ENCODE results near the gene CCNJL.

DNA sequence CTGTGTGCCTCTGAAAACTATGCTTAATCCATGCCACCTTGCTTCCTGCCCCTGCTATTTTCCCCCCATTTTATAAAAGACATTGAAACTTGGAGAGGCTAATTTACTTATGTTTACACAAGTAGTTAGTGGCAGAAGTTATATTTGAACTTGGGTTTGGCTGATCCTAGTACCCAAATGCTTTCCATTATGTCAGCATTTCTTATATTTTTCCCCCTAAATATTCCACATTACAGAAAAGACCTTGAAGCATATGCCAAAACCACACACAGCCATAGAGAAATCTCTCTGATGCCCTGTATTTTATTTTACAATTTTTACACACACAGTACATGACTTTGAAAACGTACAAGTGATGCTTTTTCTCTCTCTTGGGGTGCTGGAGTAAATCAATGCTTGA is 46.9 kb upstream of the CCNJL start:
- TF ChIP-seq RAD21 (conservative IDR thresholded peaks at IDR 0.05 in 1 of 2, IDR thresholded peaks at IDR 0.05 in 1 of 2) (no peak), BHLHE40 (IDR thresholded peaks at IDR 0.05; ENCODE audit: low read depth, low read length) (no peak), RFX5 (IDR thresholded peaks at IDR 0.05) (no peak), POLR2AphosphoS2 (conservative IDR thresholded peaks at IDR 0.05; ENCODE audit: low read length) (no peak), POLR2A (IDR thresholded peaks at IDR 0.05; ENCODE audit: low read length) (no peak)
- TF ChIP-seq, protein P1, sequence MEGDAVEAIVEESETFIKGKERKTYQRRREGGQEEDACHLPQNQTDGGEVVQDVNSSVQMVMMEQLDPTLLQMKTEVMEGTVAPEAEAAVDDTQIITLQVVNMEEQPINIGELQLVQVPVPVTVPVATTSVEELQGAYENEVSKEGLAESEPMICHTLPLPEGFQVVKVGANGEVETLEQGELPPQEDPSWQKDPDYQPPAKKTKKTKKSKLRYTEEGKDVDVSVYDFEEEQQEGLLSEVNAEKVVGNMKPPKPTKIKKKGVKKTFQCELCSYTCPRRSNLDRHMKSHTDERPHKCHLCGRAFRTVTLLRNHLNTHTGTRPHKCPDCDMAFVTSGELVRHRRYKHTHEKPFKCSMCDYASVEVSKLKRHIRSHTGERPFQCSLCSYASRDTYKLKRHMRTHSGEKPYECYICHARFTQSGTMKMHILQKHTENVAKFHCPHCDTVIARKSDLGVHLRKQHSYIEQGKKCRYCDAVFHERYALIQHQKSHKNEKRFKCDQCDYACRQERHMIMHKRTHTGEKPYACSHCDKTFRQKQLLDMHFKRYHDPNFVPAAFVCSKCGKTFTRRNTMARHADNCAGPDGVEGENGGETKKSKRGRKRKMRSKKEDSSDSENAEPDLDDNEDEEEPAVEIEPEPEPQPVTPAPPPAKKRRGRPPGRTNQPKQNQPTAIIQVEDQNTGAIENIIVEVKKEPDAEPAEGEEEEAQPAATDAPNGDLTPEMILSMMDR (IDR thresholded peaks at IDR 0.05): no peak
- TF ChIP-seq, protein P2, sequence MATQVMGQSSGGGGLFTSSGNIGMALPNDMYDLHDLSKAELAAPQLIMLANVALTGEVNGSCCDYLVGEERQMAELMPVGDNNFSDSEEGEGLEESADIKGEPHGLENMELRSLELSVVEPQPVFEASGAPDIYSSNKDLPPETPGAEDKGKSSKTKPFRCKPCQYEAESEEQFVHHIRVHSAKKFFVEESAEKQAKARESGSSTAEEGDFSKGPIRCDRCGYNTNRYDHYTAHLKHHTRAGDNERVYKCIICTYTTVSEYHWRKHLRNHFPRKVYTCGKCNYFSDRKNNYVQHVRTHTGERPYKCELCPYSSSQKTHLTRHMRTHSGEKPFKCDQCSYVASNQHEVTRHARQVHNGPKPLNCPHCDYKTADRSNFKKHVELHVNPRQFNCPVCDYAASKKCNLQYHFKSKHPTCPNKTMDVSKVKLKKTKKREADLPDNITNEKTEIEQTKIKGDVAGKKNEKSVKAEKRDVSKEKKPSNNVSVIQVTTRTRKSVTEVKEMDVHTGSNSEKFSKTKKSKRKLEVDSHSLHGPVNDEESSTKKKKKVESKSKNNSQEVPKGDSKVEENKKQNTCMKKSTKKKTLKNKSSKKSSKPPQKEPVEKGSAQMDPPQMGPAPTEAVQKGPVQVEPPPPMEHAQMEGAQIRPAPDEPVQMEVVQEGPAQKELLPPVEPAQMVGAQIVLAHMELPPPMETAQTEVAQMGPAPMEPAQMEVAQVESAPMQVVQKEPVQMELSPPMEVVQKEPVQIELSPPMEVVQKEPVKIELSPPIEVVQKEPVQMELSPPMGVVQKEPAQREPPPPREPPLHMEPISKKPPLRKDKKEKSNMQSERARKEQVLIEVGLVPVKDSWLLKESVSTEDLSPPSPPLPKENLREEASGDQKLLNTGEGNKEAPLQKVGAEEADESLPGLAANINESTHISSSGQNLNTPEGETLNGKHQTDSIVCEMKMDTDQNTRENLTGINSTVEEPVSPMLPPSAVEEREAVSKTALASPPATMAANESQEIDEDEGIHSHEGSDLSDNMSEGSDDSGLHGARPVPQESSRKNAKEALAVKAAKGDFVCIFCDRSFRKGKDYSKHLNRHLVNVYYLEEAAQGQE (IDR thresholded peaks at IDR 0.05): no peak

Data from A549 (cell line).